GM12878 (cell line): ENCODE data around the gene AGRN. TPM values are rescaled to one million over a fixed set of nuclear protein-coding genes. Genes with fewer than 3 reads are reported as not detected.

Experiments used
- ATAC-seq: fragments of 200-7000 bp; cut with Tn5 transposase; 3 replicates; pipeline ENCODE4 v1.9.1; 2020; ENCODE audit warnings: mild to moderate bottlenecking, moderate library complexity
- BruUV-seq: library from RNA; stranded (reverse); fragments of 400-500 nt; replicated peaks from 2 replicates; lab custom pipeline; 2021; lab: Mats Ljungman, UMichigan
- CTCF ChIA-PET: fragments of 300-600 bp; sonication (Branson Sonifier 250); formaldehyde crosslinking; extraction: SDS; loops from one replicate; lab custom pipeline; 2021; ENCODE audit warnings: inconsistent platforms; lab: Yijun Ruan, JAX
- POLR2A ChIA-PET: fragments of 350-600 bp; formaldehyde crosslinking; extraction: SDS; loops from one replicate; lab custom pipeline; 2021; ENCODE audit warnings: inconsistent platforms; lab: Charles Lee
- RAD21 ChIA-PET: fragments of 300-600 bp; sonication (Branson Sonifier 250); formaldehyde crosslinking; loops from one replicate; lab custom pipeline; 2023; ENCODE audit warnings: antibody characterized with exemption; ENCODE audit not compliant: unreplicated experiment; lab: Charles Lee
- SMC1A ChIA-PET: fragments of 300-600 bp; sonication (Branson Sonifier 250); formaldehyde crosslinking; loops from one replicate; lab custom pipeline; 2023; ENCODE audit not compliant: unreplicated experiment, uncharacterized antibody; lab: Charles Lee
- DNase-seq: peaks from one replicate; pipeline ENCODE4 v3.0.0-alpha.2; 2011; ENCODE audit warnings: low read depth, low spot score
- FAIRE-seq: peaks from 3 replicates; lab custom pipeline; 2011; peaks lifted over from hg19 to GRCh38; lab: Jason Lieb, UNC
- H2AFZ ChIP-seq: 2 replicates; pipeline ENCODE4 v1.6.0; 2011; ENCODE audit warnings: low read depth, low read length, control low read depth; ENCODE audit not compliant: control insufficient read depth
- H3K27ac ChIP-seq: 2 replicates; pipeline ENCODE4 v1.5.1; 2011; ENCODE audit warnings: control low read depth; ENCODE audit not compliant: control insufficient read depth, insufficient read depth
- H3K27me3 ChIP-seq, 2 experiments: replicated peaks in 1 of 2; 2 replicates each; pipeline versions ENCODE4 v1.6.0 to v1.6.1; 2011; ENCODE audit warnings: low read length in 1 of 2; ENCODE audit not compliant: control insufficient read depth in 2 of 2, insufficient read depth in 2 of 2
- H3K36me3 ChIP-seq, 2 experiments: 2 replicates each; pipeline ENCODE4 v1.5.1; 2011; ENCODE audit warnings: low read length in 1 of 2; ENCODE audit not compliant: control insufficient read depth in 2 of 2, insufficient read depth in 2 of 2
- H3K4me1 ChIP-seq: 2 replicates; pipeline ENCODE4 v1.6.1; 2011; ENCODE audit warnings: mild to moderate bottlenecking, low read length, moderate library complexity, mixed read lengths; ENCODE audit not compliant: control insufficient read depth, insufficient read depth
- H3K4me2 ChIP-seq: 2 replicates; pipeline ENCODE4 v1.6.0; 2011; ENCODE audit warnings: control low read depth; ENCODE audit not compliant: control insufficient read depth, insufficient read depth
- H3K4me3 ChIP-seq: fragments of 200-600 bp; sonication (generic); 2 replicates; pipeline ENCODE4 v1.5.1; 2016
- H3K79me2 ChIP-seq: 2 replicates; pipeline ENCODE4 v1.6.0; 2011; ENCODE audit warnings: low read length; ENCODE audit not compliant: control insufficient read depth, insufficient read depth
- H3K9ac ChIP-seq: 2 replicates; pipeline ENCODE4 v1.8.0; 2011; ENCODE audit warnings: low read length, control low read depth, mixed read lengths; ENCODE audit not compliant: control insufficient read depth, insufficient read depth
- H3K9me3 ChIP-seq: replicated peaks from 3 replicates; pipeline ENCODE4 v1.5.1; 2011; ENCODE audit warnings: mild to moderate bottlenecking, low read length; ENCODE audit not compliant: control insufficient read depth, insufficient read depth
- H4K20me1 ChIP-seq: 2 replicates; pipeline ENCODE4 v1.6.0; 2011; ENCODE audit not compliant: control insufficient read depth, insufficient read depth
- BHLHE40 ChIP-seq, 2 experiments: fragments of 450-650 bp in 1 of 2; IDR thresholded peaks; 2 replicates each; pipeline ENCODE4 v1.6.1; 2011 to 2017; ENCODE audit warnings: low read depth in 2 of 2, borderline replicate concordance in 1 of 2, improper control_type of control experiment in 1 of 2, low read length in 1 of 2, mild to moderate bottlenecking in 1 of 2
- BRCA1 ChIP-seq: IDR thresholded peaks from 2 replicates; pipeline ENCODE4 v1.6.1; 2011; ENCODE audit warnings: low read depth, low read length, improper control_type of control experiment
- EZH2 ChIP-seq: IDR thresholded peaks from 2 replicates; pipeline ENCODE4 v1.6.1; 2012; ENCODE audit warnings: low read depth, mild to moderate bottlenecking, control low read depth, inconsistent platforms, low read length, borderline replicate concordance; ENCODE audit not compliant: control insufficient read depth
- FOXM1 ChIP-seq: IDR thresholded peaks from 2 replicates; pipeline ENCODE4 v1.6.1; 2012; ENCODE audit warnings: low read depth, mild to moderate bottlenecking, inconsistent platforms, low read length, moderate library complexity
- HDGF ChIP-seq: fragments of 450-650 bp; IDR thresholded peaks from 2 replicates; pipeline ENCODE4 v1.6.1; 2016; ENCODE audit warnings: antibody characterized with exemption
- JUNB ChIP-seq: IDR thresholded peaks from 2 replicates; pipeline ENCODE4 v1.6.1; 2016; ENCODE audit warnings: antibody characterized with exemption, mild to moderate bottlenecking
- MYC ChIP-seq: IDR thresholded peaks from 2 replicates; pipeline ENCODE4 v1.6.1; 2011; ENCODE audit warnings: mild to moderate bottlenecking, low read length, moderate library complexity, inconsistent platforms; ENCODE audit not compliant: insufficient read depth, insufficient replicate concordance, insufficient read length, severe bottlenecking
- PML ChIP-seq: IDR thresholded peaks from 2 replicates; pipeline ENCODE4 v1.6.1; 2012; ENCODE audit warnings: low read length, inconsistent platforms
- PRDM15 ChIP-seq: fragments of 450-650 bp; formaldehyde crosslinking; IDR thresholded peaks from 2 replicates; pipeline ENCODE4 v1.4.0; 2020; ENCODE audit warnings: mild to moderate bottlenecking, moderate library complexity
- RUNX3 ChIP-seq: IDR thresholded peaks from 2 replicates; pipeline ENCODE4 v1.6.1; 2012; ENCODE audit warnings: low read length, inconsistent platforms
- SIX5 ChIP-seq: IDR thresholded peaks from 2 replicates; pipeline ENCODE4 v1.6.1; 2011; ENCODE audit warnings: mild to moderate bottlenecking, low read depth, low read length, moderate library complexity; ENCODE audit not compliant: severe bottlenecking
- SMC3 ChIP-seq: IDR thresholded peaks from 2 replicates; pipeline ENCODE4 v1.6.1; 2011; ENCODE audit warnings: low read length, improper control_type of control experiment, borderline replicate concordance
- TBL1XR1 ChIP-seq: IDR thresholded peaks from 2 replicates; pipeline ENCODE4 v1.6.1; 2012; ENCODE audit warnings: low read depth, low read length, improper control_type of control experiment
- ZNF24 ChIP-seq: fragments of 450-650 bp; IDR thresholded peaks from 2 replicates; pipeline ENCODE4 v1.6.1; 2017; ENCODE audit warnings: antibody characterized with exemption, mild to moderate bottlenecking
- WGBS: methylation state at CpG from one replicate; pipeline ENCODE4 v1.1.6; 2016; ENCODE audit warnings: low lambda C conversion rate; ENCODE audit not compliant: insufficient replicate concordance, insufficient coverage; ENCODE audit errors: missing lambda C conversion rate; 5-methylcytosine and 5-hydroxymethylcytosine counted together
- in situ Hi-C: fragments of 300-500 bp; cut with MboI; formaldehyde crosslinking; loops from 9 replicates; pipeline ENCODE4 v1.14.3; 2018; ENCODE audit warnings: mixed read lengths
- intact Hi-C: fragments of 100-400 bp; cut with micrococcal nuclease; formaldehyde crosslinking; loops from one replicate; pipeline ENCODE4 v1.14.2; 2022; ENCODE audit not compliant: unreplicated experiment
- polyA plus RNA-seq, 11 experiments: library from polyadenylated mRNA; depleted of rRNA in 4 of 11; unstranded in 6 of 11; stranded (reverse) in 5 of 11; fragments of >200 nt; fragmentation: Nextera tagmentation in 4 of 11; fragmentation: Illumina TruSeq in 1 of 11; extraction: Ambion mirVana in 4 of 11; extraction: Trizol in 1 of 11; gene quantifications; 1 replicate in 1 of 11; 2 replicates in 10 of 11; pipeline versions ENCODE4 v1.2.1 to v1.2.3, GENCODE V29; 2011 to 2016; ENCODE audit warnings: inconsistent platforms in 2 of 11, missing spikeins in 2 of 11, low read depth in 1 of 11
- total RNA-seq, 4 experiments: library from RNA; depleted of rRNA in 3 of 4; stranded (reverse); fragments of >200 nt in 3 of 4; fragmentation: Illumina TruSeq in 1 of 4; extraction: Trizol in 1 of 4; gene quantifications; 2 replicates each; pipeline versions ENCODE4 v1.2.1 to v1.2.3, GENCODE V29; 2013 to 2021
- TF ChIP-seq, protein P1 (sequence below): fragments of 450-650 bp; IDR thresholded peaks from 2 replicates; pipeline ENCODE4 v1.6.1; 2017; ENCODE audit warnings: mild to moderate bottlenecking, low read depth, inconsistent platforms; ENCODE audit not compliant: poor library complexity, severe bottlenecking

The AGRN gene
- total and polyA plus RNA-seq, 10 of the 15 experiments (the other 5 are each of a cell fraction or from before 2014, with no cell fraction given): 0.02 to 41.8 (median 4.1) TPM

DNA sequence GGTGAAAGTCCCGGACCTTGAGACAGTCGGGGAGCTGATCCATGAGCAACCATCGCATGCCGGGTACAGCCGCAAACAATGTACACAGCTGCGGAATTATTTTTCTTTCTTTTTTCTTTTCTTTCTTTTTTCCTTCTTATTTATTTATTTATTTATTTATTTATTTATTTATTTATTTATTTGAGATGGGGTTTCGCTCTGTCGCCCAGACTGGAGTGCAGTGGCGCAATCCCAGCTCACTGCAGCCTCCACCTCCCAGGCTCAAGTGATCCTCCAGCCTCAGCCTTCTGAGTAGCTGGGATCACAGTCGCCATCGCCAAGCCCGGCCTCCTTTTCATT, 35.5 kb upstream of the AGRN start:
- ChIA-PET SMC1A (interaction anchor here (0.6 to 2.7 kb wide), 11 partner anchors 13 to 307 kb away, joined by 3 to 13 read pairs (median 4); partner anchors contain the start of gene ISG15), CTCF (interaction anchor here (0.7 to 8.0 kb wide), 18 partner anchors 9 to 387 kb away, joined by 3 to 71 read pairs (median 6); partner anchors contain the start of genes ISG15 and NOC2L), POLR2A (interaction anchor here (0.6 to 1.0 kb wide), 4 partner anchors 11 to 321 kb away, joined by 3 to 7 read pairs (median 3); partner anchors contain the start of gene ISG15), RAD21 (interaction anchor here (0.7 to 2.4 kb wide), 15 partner anchors 8 to 307 kb away, joined by 3 to 19 read pairs (median 3); partner anchors contain the start of genes AGRN and ISG15)
- ATAC-seq (no peak), FAIRE-seq (no peak), DNase-seq (no peak)
- H3K4me1 ChIP-seq: no peaks in the 10 kb centered on the region
- no peaks in the 10 kb centered on the region for H3K27me3 ChIP-seq
- H3K4me3 ChIP-seq: no peak overlapping the region
- H3K79me2 ChIP-seq: no peaks in the 10 kb centered on the region
- H3K36me3 ChIP-seq: no peaks in the 10 kb centered on the region
- 58% methylated on average over 12 of the region's 12 CpGs for WGBS
- TF ChIP-seq PML (no peak), SIX5 (no peak), EZH2 (no peak), JUNB (no peak), TBL1XR1 (no peak), BHLHE40 (IDR thresholded peaks at IDR 0.05; ENCODE audit: borderline replicate concordance in 1 of 2, low read depth in 2 of 2, low read length in 1 of 2) (no peak), BRCA1 (no peak), ZNF24 (no peak), FOXM1 (no peak), SMC3 (no peak), HDGF (no peak), PRDM15 (CRISPR knock-in tag) (no peak), MYC (no peak), RUNX3 (no peak)
- TF ChIP-seq, protein P1, sequence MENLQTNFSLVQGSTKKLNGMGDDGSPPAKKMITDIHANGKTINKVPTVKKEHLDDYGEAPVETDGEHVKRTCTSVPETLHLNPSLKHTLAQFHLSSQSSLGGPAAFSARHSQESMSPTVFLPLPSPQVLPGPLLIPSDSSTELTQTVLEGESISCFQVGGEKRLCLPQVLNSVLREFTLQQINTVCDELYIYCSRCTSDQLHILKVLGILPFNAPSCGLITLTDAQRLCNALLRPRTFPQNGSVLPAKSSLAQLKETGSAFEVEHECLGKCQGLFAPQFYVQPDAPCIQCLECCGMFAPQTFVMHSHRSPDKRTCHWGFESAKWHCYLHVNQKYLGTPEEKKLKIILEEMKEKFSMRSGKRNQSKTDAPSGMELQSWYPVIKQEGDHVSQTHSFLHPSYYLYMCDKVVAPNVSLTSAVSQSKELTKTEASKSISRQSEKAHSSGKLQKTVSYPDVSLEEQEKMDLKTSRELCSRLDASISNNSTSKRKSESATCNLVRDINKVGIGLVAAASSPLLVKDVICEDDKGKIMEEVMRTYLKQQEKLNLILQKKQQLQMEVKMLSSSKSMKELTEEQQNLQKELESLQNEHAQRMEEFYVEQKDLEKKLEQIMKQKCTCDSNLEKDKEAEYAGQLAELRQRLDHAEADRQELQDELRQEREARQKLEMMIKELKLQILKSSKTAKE: no peak
- no peaks in the 10 kb centered on the region; the same call in 2 of the 3 replicates for H3K9me3 ChIP-seq
- no TSS peak for BruUV-seq
- H3K9ac ChIP-seq: no peak overlapping the region
- H3K4me2 ChIP-seq: no peak overlapping the region
- no peak overlapping the region for H3K27ac ChIP-seq
- intact Hi-C loops: loop anchor here (1.0 to 2.0 kb wide), 2 partner anchors 79 to 308 kb away; no protein-coding TSS in a partner anchor
- in situ Hi-C loops: loop anchor here (5.0 kb wide), 1 partner anchor 78 kb away; no protein-coding TSS in a partner anchor
- H2AFZ ChIP-seq: no peak overlapping the region
- no peaks in the 10 kb centered on the region for H4K20me1 ChIP-seq
